ENCODE measurements around the gene HIGD1B. TPM values are rescaled to one million over a fixed set of nuclear protein-coding genes. Genes with fewer than 3 reads are reported as not detected.

HIGD1B gene
- total RNA-seq, result not detected in 2 replicates

DNA sequence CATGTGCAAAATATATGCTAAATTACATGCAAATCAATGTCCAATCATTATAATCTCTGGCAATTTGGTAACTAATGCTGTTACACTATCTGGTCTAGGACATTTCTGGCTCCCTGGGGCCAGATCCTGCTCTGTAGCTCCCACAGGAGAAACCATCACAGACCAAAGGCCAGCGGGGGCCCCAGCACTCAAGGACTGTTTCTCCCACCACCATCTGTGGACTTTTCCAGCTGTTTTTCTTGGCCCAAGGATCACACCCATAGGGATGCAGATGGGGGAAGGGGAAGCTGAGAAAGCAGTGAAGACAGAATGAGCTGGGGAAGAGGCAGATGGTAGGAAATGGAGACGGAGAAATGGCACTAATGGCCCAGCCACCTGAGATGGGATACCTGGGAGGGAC lies at the start of gene HIGD1B:
HIGD1B (plus strand) TSS at position 298 of the 400 bp plus-strand sequence. CDS start 270 bp downstream, outside the sequence.

DNA sequence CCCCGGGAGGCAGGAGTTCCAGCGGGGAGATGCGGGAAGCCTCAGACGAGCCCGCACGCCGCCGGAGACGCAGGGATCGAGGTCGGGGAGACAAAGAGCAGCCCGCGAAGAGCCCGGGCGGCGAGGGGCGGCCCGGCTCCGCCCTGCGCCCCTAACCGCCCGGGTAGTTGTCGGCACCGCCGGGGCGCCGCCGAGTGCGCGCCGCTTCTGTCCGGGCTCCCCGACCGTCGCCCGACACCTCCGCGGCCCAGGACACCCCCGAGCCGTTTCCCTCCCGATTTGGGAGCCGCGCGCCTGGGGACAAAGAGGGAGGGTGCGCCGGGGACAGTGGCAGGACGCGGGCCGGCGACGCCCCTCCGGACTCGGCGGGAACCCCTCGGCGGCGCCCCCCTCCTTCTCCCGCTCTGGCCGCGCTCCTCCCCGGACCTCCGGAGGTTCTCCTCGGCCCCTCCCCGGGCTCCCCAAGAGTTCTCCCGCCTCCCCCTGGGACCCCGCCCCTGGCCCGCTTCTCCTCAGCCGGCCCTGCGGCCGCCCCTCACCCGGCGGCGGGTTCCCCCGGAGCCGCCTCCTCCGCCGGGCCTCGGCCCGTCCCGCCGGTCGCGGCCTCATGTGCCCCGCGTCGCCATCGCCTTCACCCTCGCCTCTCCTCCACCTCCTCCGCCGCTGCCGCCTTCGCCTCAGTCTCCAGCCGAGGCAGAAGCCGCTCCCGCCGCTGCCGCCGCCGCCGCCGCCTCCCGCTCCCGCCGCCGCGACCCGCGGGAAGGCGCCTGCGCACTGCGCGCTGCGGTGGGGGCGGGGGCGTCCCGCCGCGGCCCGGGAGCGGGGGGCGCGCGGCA lies 17.9 kb upstream of the HIGD1B start, which contains the start of gene GJC1:
GJC1 (minus strand) TSS at position 765 of the 836 bp plus-strand sequence. CDS start 24,470 bp downstream, outside the sequence.

DNA sequence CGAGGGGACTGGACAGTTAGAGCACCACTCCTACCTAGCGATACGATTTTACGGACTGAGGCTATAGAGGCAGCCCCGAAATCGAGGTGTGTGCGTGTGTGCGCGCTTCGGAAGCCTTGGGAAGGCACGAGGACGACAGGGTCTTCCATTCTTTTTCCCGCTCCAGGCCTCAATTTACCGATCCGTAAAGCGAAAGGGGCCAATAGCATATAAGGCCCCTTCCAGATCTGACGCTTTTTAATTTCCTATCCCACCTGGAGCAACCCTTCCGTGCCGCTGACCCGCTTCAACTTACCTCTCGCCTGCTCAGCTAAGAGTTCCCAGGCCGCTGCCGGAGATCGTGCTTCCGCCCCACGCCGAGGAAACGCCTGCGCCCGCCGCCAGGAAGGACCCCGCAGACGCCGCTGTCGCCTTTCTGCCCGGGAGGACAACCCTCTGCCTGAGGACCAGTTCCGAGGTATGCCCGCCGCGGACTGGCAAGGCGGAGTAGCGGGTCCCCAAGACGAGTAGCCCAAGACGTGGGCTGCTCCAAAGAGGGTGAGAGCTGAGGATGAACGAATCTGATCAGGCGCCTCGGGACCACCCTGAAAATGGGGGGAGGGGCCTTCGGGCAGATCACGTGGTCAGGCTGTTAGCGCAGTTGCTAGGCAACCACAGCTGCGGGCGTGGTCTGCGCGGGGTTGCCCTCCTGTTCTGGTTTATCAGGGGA lies 51.5 kb downstream of the HIGD1B start, which contains the start of gene EFTUD2:
EFTUD2 (minus strand) TSS at position 372 of the 709 bp plus-strand sequence. CDS start 4,924 bp downstream, outside the sequence.

Other genes starting within 250 kb of the HIGD1B start
- under 0.01 TPM in 2 replicates for gene MEIOC, start 191.4 kb upstream of the HIGD1B start, total RNA-seq
- gene CCDC43, start 158.1 kb upstream of the HIGD1B start, total RNA-seq, result 41.2 and 48.9 TPM in 2 replicates
- gene DBF4B, start 139.2 kb upstream of the HIGD1B start, total RNA-seq, result 2.5 and 5.9 TPM in 2 replicates
- 0.19 and 0.28 TPM in 2 replicates for gene ADAM11, start 88.9 kb upstream of the HIGD1B start, total RNA-seq
- gene GJC1, start 17.6 kb upstream of the HIGD1B start, total RNA-seq, result 15.8 and 40.6 TPM in 2 replicates
- gene EFTUD2, start 51.6 kb downstream of the HIGD1B start, total RNA-seq, result 129 and 142 TPM in 2 replicates
- under 0.01 TPM in 2 replicates for gene GFAP, start 67.6 kb downstream of the HIGD1B start, total RNA-seq
- 1.1 and 10.2 TPM in 2 replicates for gene KIF18B, start 99.9 kb downstream of the HIGD1B start, total RNA-seq
- 0.19 TPM in 1 of 2 replicates, not detected in the other for gene C1QL1, start 120.4 kb downstream of the HIGD1B start, total RNA-seq
- gene DCAKD, start 203.7 kb downstream of the HIGD1B start, total RNA-seq, result 25.9 and 39.7 TPM in 2 replicates
- 80.6 and 86.3 TPM in 2 replicates for gene NMT1, start 213.4 kb downstream of the HIGD1B start, total RNA-seq